KMS-11 (cell line): ENCODE measurements around the gene ITGB4.

ENCODE experiments used
- H2AFZ ChIP-seq: fragments of 200-600 bp; sonication (generic); 2 replicates; pipeline ENCODE4 v1.6.1; 2016; ENCODE audit warnings: antibody characterized with exemption, mixed run types, low read depth
- H3K27ac ChIP-seq: fragments of 200-600 bp; sonication (generic); 2 replicates; pipeline ENCODE4 v1.6.1; 2016; ENCODE audit warnings: mild to moderate bottlenecking, mixed run types
- H3K27me3 ChIP-seq: fragments of 200-600 bp; sonication (generic); 2 replicates; pipeline ENCODE4 v1.6.1; 2017; ENCODE audit warnings: mild to moderate bottlenecking, low read depth, mixed run types, moderate library complexity; ENCODE audit not compliant: insufficient read depth
- H3K36me3 ChIP-seq: fragments of 200-600 bp; sonication (generic); 2 replicates; pipeline ENCODE4 v1.6.1; 2017; ENCODE audit warnings: mild to moderate bottlenecking, mixed run types; ENCODE audit not compliant: insufficient read depth
- H3K4me1 ChIP-seq: fragments of 200-600 bp; sonication (generic); 2 replicates; pipeline ENCODE4 v1.6.1; 2016; ENCODE audit warnings: mild to moderate bottlenecking, low read depth, mixed run types; ENCODE audit not compliant: poor library complexity, severe bottlenecking
- H3K4me2 ChIP-seq: fragments of 200-600 bp; sonication (generic); 2 replicates; pipeline ENCODE4 v1.7.0; 2016; ENCODE audit warnings: mild to moderate bottlenecking, mixed run types
- H3K4me3 ChIP-seq: fragments of 200-600 bp; sonication (generic); IDR thresholded peaks from 2 replicates; pipeline ENCODE4 v1.6.1; 2017; ENCODE audit warnings: low read depth, low read length, mixed read lengths; ENCODE audit not compliant: insufficient read depth
- H3K79me2 ChIP-seq: fragments of 200-600 bp; sonication (generic); 2 replicates; pipeline ENCODE4 v1.6.1; 2016; ENCODE audit warnings: low read depth, mixed run types; ENCODE audit not compliant: insufficient read depth
- H3K9ac ChIP-seq: fragments of 200-600 bp; sonication (generic); 2 replicates; pipeline ENCODE4 v1.6.1; 2016; ENCODE audit warnings: mild to moderate bottlenecking, mixed run types
- H4K20me1 ChIP-seq: fragments of 200-600 bp; sonication (generic); 2 replicates; pipeline ENCODE4 v1.6.1; 2016; ENCODE audit warnings: mild to moderate bottlenecking, mixed run types; ENCODE audit not compliant: insufficient read depth
- CTCF ChIP-seq: fragments of 200-600 bp; sonication (generic); conservative IDR thresholded peaks from 2 replicates; pipeline ENCODE4 v1.6.1; 2017; ENCODE audit warnings: low read depth, mild to moderate bottlenecking, antibody characterized with exemption, low read length, moderate library complexity, mixed read lengths

The ITGB4 gene

GRCh38 chr17:75755205-75755901, 34.1 kb downstream of the ITGB4 start:
- H3K9ac ChIP-seq: no peak overlapping the region

GRCh38 chr17:75755990-75756389, 34.7 kb downstream of the ITGB4 start:
- H2AFZ ChIP-seq: no peak overlapping the region
- no peak overlapping the region for H3K9ac ChIP-seq
- no peak overlapping the region for H3K27ac ChIP-seq
- peaks cover 28% of the 10 kb centered on the region for H3K4me1 ChIP-seq
- no peaks in the 10 kb centered on the region for H3K79me2 ChIP-seq
- no peaks in the 10 kb centered on the region for H3K36me3 ChIP-seq
- no peaks in the 10 kb centered on the region for H4K20me1 ChIP-seq
- peaks cover 11% of the 10 kb centered on the region for H3K27me3 ChIP-seq
- no peak overlapping the region for H3K4me2 ChIP-seq
- TF ChIP-seq CTCF: no peak
- no peak overlapping the region for H3K4me3 ChIP-seq

More at GRCh38 chr17:75755205-75755901, 34.1 kb downstream of the ITGB4 start:
- Histone ChIP-seq H3K4me1 (peaks cover 28% of the 10 kb centered on the region), H3K36me3 (no peaks in the 10 kb centered on the region), H2AFZ (no peak overlapping the region), H3K27me3 (peaks cover 11% of the 10 kb centered on the region), H3K27ac (no peak overlapping the region), H3K79me2 (no peaks in the 10 kb centered on the region), H4K20me1 (no peaks in the 10 kb centered on the region), H3K4me3 (no peak overlapping the region), H3K4me2 (no peak overlapping the region)
- TF ChIP-seq CTCF: no peak

- TF ChIP-seq CTCF: no peak
- Histone ChIP-seq H4K20me1 (no peaks in the 10 kb centered on the region), H3K27me3 (peaks cover 11% of the 10 kb centered on the region), H3K79me2 (no peaks in the 10 kb centered on the region), H3K4me1 (peaks cover 28% of the 10 kb centered on the region), H2AFZ (no peak overlapping the region), H3K36me3 (no peaks in the 10 kb centered on the region), H3K4me3 (no peak overlapping the region), H3K27ac (no peak overlapping the region), H3K9ac (no peak overlapping the region), H3K4me2 (no peak overlapping the region)
These were observed 35.3 kb downstream of the ITGB4 start for GRCh38 chr17:75756451-75757085.

- TF ChIP-seq CTCF: no peak
- Histone ChIP-seq H3K36me3 (no peaks in the 10 kb centered on the region), H3K4me3 (no peak overlapping the region), H3K4me2 (no peak overlapping the region), H2AFZ (no peak overlapping the region), H3K27me3 (peaks cover 10% of the 10 kb centered on the region), H3K9ac (no peak overlapping the region), H3K79me2 (no peaks in the 10 kb centered on the region), H3K4me1 (peaks cover 28% of the 10 kb centered on the region), H4K20me1 (no peaks in the 10 kb centered on the region), H3K27ac (no peak overlapping the region)
These were observed 35.9 kb downstream of the ITGB4 start for GRCh38 chr17:75757086-75757681.
